ENCODE data around the gene PRKG1.

- TF ChIP-seq CTCF (optimal IDR thresholded peaks at IDR 0.05 in 1 of 3, IDR thresholded peaks at IDR 0.05 in 1 of 3, conservative IDR thresholded peaks at IDR 0.05 in 1 of 3; ENCODE audit: extremely low read depth in 1 of 3, insufficient read depth in 2 of 3, low read length in 3 of 3) = no peak
- TF ChIP-seq EZH2 (IDR thresholded peaks at IDR 0.05; ENCODE audit: low read length) = no peak
Observed at GRCh38 chr10:51658000-51658399, 583.7 kb downstream of the PRKG1 start.

Data from keratinocyte (primary cell).